IPS-15b (cell line): ENCODE data around the gene AMD1.
"Not testable (repeated sequence)": the region's sequence is repeated elsewhere in the genome, so short reads cannot be mapped to it uniquely, and the experiment has no call there.

Experiments
- H3K27me3 ChIP-seq: one replicate; pipeline ENCODE4 v1.6.1; 2013; ENCODE audit warnings: low read length; ENCODE audit not compliant: control insufficient read depth, insufficient read depth
- H3K36me3 ChIP-seq: one replicate; pipeline ENCODE4 v1.6.1; 2013; ENCODE audit warnings: low read length; ENCODE audit not compliant: control insufficient read depth, insufficient read depth
- H3K4me1 ChIP-seq: one replicate; pipeline ENCODE4 v1.6.1; 2013; ENCODE audit warnings: mild to moderate bottlenecking, low read length; ENCODE audit not compliant: control insufficient read depth, insufficient read depth
- H3K4me3 ChIP-seq: one replicate; pipeline ENCODE4 v1.5.1; 2013; ENCODE audit warnings: low read depth, low read length
- H3K9ac ChIP-seq: one replicate; pipeline ENCODE4 v1.6.1; 2013; ENCODE audit warnings: low read depth, mild to moderate bottlenecking, low read length
- H3K9me3 ChIP-seq: one replicate; pipeline ENCODE4 v1.6.1; 2013; ENCODE audit warnings: mild to moderate bottlenecking, low read length; ENCODE audit not compliant: control insufficient read depth, insufficient read depth

AMD1 gene

GRCh38 chr6:110901601-110902000, 27.0 kb downstream of the AMD1 start:
- not testable (repeated sequence) for H3K4me1 ChIP-seq, H3K27me3 ChIP-seq, H3K36me3 ChIP-seq, H3K4me3 ChIP-seq, H3K9ac ChIP-seq
- peaks cover 14% of the 10 kb centered on the region for H3K9me3 ChIP-seq

GRCh38 chr6:110902091-110902490, 27.5 kb downstream of the AMD1 start:
- Histone ChIP-seq H3K9me3 (peaks cover 14% of the 10 kb centered on the region), H3K4me1 (no peaks in the 10 kb centered on the region), H3K36me3 (no peaks in the 10 kb centered on the region), H3K9ac (no peak overlapping the region), H3K27me3 (no peaks in the 10 kb centered on the region), H3K4me3 (no peak overlapping the region)

- H3K27me3 ChIP-seq, H3K36me3 ChIP-seq, H3K9ac ChIP-seq, H3K4me1 ChIP-seq, H3K4me3 ChIP-seq: not testable (repeated sequence)
- H3K9me3 ChIP-seq = peaks cover 14% of the 10 kb centered on the region
Measured at GRCh38 chr6:110906273-110906672, 31.7 kb downstream of the AMD1 start.

- H3K4me1 ChIP-seq = no peaks in the 10 kb centered on the region
- H3K27me3 ChIP-seq = no peaks in the 10 kb centered on the region
- H3K9me3 ChIP-seq = no peaks in the 10 kb centered on the region
- H3K36me3 ChIP-seq = no peaks in the 10 kb centered on the region
- no peak overlapping the region for H3K9ac ChIP-seq
- H3K4me3 ChIP-seq = no peak overlapping the region
Measured at GRCh38 chr6:110930781-110931180, 56.2 kb downstream of the AMD1 start.

- no peaks in the 10 kb centered on the region for H3K36me3 ChIP-seq
- no peaks in the 10 kb centered on the region for H3K27me3 ChIP-seq
- no peak overlapping the region for H3K4me3 ChIP-seq
- no peak overlapping the region for H3K9ac ChIP-seq
- H3K4me1 ChIP-seq = no peaks in the 10 kb centered on the region
- H3K9me3 ChIP-seq = no peaks in the 10 kb centered on the region
Measured at GRCh38 chr6:110933912-110934311, 59.3 kb downstream of the AMD1 start.

GRCh38 chr6:110934381-110934898, 59.9 kb downstream of the AMD1 start:
- H3K4me1 ChIP-seq = no peaks in the 10 kb centered on the region

GRCh38 chr6:110935171-110935570, 60.6 kb downstream of the AMD1 start:
- H3K27me3 ChIP-seq = no peaks in the 10 kb centered on the region
- H3K9me3 ChIP-seq = no peaks in the 10 kb centered on the region
- H3K9ac ChIP-seq = no peak overlapping the region
- no peaks in the 10 kb centered on the region for H3K36me3 ChIP-seq
- H3K4me1 ChIP-seq = no peaks in the 10 kb centered on the region
- H3K4me3 ChIP-seq = no peak overlapping the region

More at GRCh38 chr6:110934381-110934898, 59.9 kb downstream of the AMD1 start:
- H3K36me3 ChIP-seq = no peaks in the 10 kb centered on the region
- H3K27me3 ChIP-seq = no peaks in the 10 kb centered on the region
- H3K4me3 ChIP-seq = no peak overlapping the region
- no peaks in the 10 kb centered on the region for H3K9me3 ChIP-seq
- H3K9ac ChIP-seq = no peak overlapping the region

GRCh38 chr6:110938171-110938570, 63.6 kb downstream of the AMD1 start:
- Histone ChIP-seq H3K4me3 (no peak overlapping the region), H3K27me3 (no peaks in the 10 kb centered on the region), H3K9me3 (no peaks in the 10 kb centered on the region), H3K36me3 (no peaks in the 10 kb centered on the region), H3K4me1 (no peaks in the 10 kb centered on the region), H3K9ac (no peak overlapping the region)

GRCh38 chr6:110939429-110940200, 65.0 kb downstream of the AMD1 start:
- Histone ChIP-seq H3K9me3 (no peaks in the 10 kb centered on the region), H3K4me1 (no peaks in the 10 kb centered on the region), H3K9ac (no peak overlapping the region), H3K36me3 (no peaks in the 10 kb centered on the region), H3K4me3 (no peak overlapping the region), H3K27me3 (no peaks in the 10 kb centered on the region)

GRCh38 chr6:110944681-110945151, 70.1 kb downstream of the AMD1 start:
- Histone ChIP-seq H3K27me3 (no peaks in the 10 kb centered on the region), H3K4me3 (no peak overlapping the region), H3K4me1 (no peaks in the 10 kb centered on the region), H3K9me3 (no peaks in the 10 kb centered on the region), H3K36me3 (no peaks in the 10 kb centered on the region), H3K9ac (no peak overlapping the region)
